Stimulated activated CD4-positive, alpha-beta T cell treated with anti-CD3 and anti-CD28 coated beads, Interleukin-12 subunit alpha, Interleukin-12 subunit beta, amount 100 ng/mL, for 4 hours (primary cell): ENCODE measurements around the gene CACNA2D2.

Source experiments
- DNase-seq: peaks from one replicate; pipeline ENCODE4 v3.0.0-alpha.2; 2020

Gene CACNA2D2

GRCh38 chr3:50454481-50455070 is 48.9 kb downstream of the CACNA2D2 start:
- DNase-seq: no peak

- DNase-seq: no peak
These were observed 49.5 kb downstream of the CACNA2D2 start for GRCh38 chr3:50453907-50454306.

GRCh38 chr3:50450209-50450921 is 53.1 kb downstream of the CACNA2D2 start:
- DNase-seq: peak; percentile 58

GRCh38 chr3:50448752-50449539 is 54.5 kb downstream of the CACNA2D2 start:
- no peak for DNase-seq

- no peak for DNase-seq
These were observed 56.1 kb downstream of the CACNA2D2 start for GRCh38 chr3:50447290-50447840.

- DNase-seq: no peak
These were observed 57.5 kb downstream of the CACNA2D2 start for GRCh38 chr3:50445919-50446318.

- DNase-seq: no peak
These were observed 58.7 kb downstream of the CACNA2D2 start for GRCh38 chr3:50444782-50445181.

- no peak for DNase-seq
These were observed 59.2 kb downstream of the CACNA2D2 start for GRCh38 chr3:50444213-50444612.

- DNase-seq: no peak
These were observed 60.4 kb downstream of the CACNA2D2 start for GRCh38 chr3:50442945-50443579.

GRCh38 chr3:50441424-50442217 is 61.8 kb downstream of the CACNA2D2 start:
- DNase-seq: no peak

GRCh38 chr3:50436114-50436674 is 67.2 kb downstream of the CACNA2D2 start:
- DNase-seq: peak; percentile 70

- no peak for DNase-seq
These were observed 67.9 kb downstream of the CACNA2D2 start for GRCh38 chr3:50435371-50436113.

GRCh38 chr3:50433954-50434353 is 69.5 kb downstream of the CACNA2D2 start:
- no peak for DNase-seq

GRCh38 chr3:50430950-50431435 is 72.4 kb downstream of the CACNA2D2 start:
- no peak for DNase-seq

- no peak for DNase-seq
These were observed 73.2 kb downstream of the CACNA2D2 start for GRCh38 chr3:50430191-50430590.

GRCh38 chr3:50428007-50428633 is 75.3 kb downstream of the CACNA2D2 start:
- no peak for DNase-seq

GRCh38 chr3:50427217-50427616 is 76.2 kb downstream of the CACNA2D2 start:
- DNase-seq: no peak

GRCh38 chr3:50425911-50426310 is 77.5 kb downstream of the CACNA2D2 start:
- no peak for DNase-seq

- no peak for DNase-seq
These were observed 79.9 kb downstream of the CACNA2D2 start for GRCh38 chr3:50423543-50423942.

GRCh38 chr3:50422153-50422552 is 81.3 kb downstream of the CACNA2D2 start:
- DNase-seq: no peak
